HEK293 (cell line): ENCODE results near the gene KCNQ2.

Experiments used
- ZNF10 ChIP-seq: fragments of 450-650 bp; formaldehyde crosslinking; IDR thresholded peaks from 2 replicates; pipeline ENCODE4 v1.5.1; 2017; ENCODE audit warnings: missing biosample characterization, missing genetic modification characterization
- ZNF274 ChIP-seq, 2 experiments: fragments of 200-500 bp in 1 of 2; fragments of 450-650 bp in 1 of 2; sonication (Bioruptor generic) in 1 of 2; formaldehyde crosslinking in 1 of 2; IDR thresholded peaks; 2 replicates each; pipeline versions ENCODE4 v1.5.1 to v1.6.1; 2014 to 2016; ENCODE audit warnings: borderline replicate concordance in 1 of 2, inconsistent platforms in 1 of 2, low read length in 1 of 2, missing biosample characterization in 1 of 2, missing genetic modification characterization in 1 of 2
- ZNF529 ChIP-seq: fragments of 450-650 bp; formaldehyde crosslinking; IDR thresholded peaks from 2 replicates; pipeline ENCODE4 v1.5.1; 2017; ENCODE audit warnings: missing genetic modification characterization, missing biosample characterization; ENCODE audit not compliant: insufficient replicate concordance
- ZNF629 ChIP-seq: fragments of 450-650 bp; formaldehyde crosslinking; IDR thresholded peaks from 2 replicates; pipeline ENCODE4 v1.5.1; 2017; ENCODE audit warnings: missing biosample characterization, missing genetic modification characterization
- ZNF792 ChIP-seq: fragments of 450-650 bp; formaldehyde crosslinking; IDR thresholded peaks from 2 replicates; pipeline ENCODE4 v1.5.1; 2016; ENCODE audit warnings: missing biosample characterization, missing genetic modification characterization
- TF ChIP-seq, protein P1 (sequence below): fragments of 450-650 bp; formaldehyde crosslinking; IDR thresholded peaks from 2 replicates; pipeline ENCODE4 v1.5.1; 2016; ENCODE audit warnings: missing biosample characterization, missing genetic modification characterization
- TF ChIP-seq, protein P2 (sequence below): fragments of 450-650 bp; formaldehyde crosslinking; IDR thresholded peaks from 2 replicates; pipeline ENCODE4 v1.5.1; 2016; ENCODE audit warnings: missing biosample characterization, missing genetic modification characterization
- TF ChIP-seq, protein P3 (sequence below): fragments of 450-650 bp; formaldehyde crosslinking; IDR thresholded peaks from 2 replicates; pipeline ENCODE4 v1.5.1; 2016; ENCODE audit warnings: missing biosample characterization, missing genetic modification characterization

DNA sequence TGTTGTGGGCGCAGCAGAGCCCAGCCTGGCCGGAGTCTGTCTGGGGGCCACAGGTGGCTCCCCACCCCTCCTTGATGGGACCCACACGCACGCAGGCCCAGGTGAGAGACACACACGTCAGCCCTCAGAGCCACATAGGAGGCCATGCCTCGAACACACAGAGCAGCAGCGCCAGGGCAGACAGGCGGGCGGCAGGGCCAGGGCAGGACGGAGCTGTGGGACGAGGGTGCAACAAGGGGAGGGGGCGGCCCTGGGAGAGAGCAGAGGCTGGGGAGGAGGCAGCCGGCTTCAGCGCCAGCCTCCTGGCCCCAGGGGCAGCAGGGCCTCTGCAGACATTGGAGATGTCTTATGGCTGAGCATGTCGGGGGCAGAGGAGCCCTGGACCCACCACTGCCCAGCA is 42.5 kb downstream of the KCNQ2 start:
- no peak for TF ChIP-seq ZNF792 (tag by site-specific recombination)
- TF ChIP-seq, protein P1, sequence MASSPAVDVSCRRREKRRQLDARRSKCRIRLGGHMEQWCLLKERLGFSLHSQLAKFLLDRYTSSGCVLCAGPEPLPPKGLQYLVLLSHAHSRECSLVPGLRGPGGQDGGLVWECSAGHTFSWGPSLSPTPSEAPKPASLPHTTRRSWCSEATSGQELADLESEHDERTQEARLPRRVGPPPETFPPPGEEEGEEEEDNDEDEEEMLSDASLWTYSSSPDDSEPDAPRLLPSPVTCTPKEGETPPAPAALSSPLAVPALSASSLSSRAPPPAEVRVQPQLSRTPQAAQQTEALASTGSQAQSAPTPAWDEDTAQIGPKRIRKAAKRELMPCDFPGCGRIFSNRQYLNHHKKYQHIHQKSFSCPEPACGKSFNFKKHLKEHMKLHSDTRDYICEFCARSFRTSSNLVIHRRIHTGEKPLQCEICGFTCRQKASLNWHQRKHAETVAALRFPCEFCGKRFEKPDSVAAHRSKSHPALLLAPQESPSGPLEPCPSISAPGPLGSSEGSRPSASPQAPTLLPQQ (tag by site-specific recombination), result no peak
- TF ChIP-seq, protein P2, sequence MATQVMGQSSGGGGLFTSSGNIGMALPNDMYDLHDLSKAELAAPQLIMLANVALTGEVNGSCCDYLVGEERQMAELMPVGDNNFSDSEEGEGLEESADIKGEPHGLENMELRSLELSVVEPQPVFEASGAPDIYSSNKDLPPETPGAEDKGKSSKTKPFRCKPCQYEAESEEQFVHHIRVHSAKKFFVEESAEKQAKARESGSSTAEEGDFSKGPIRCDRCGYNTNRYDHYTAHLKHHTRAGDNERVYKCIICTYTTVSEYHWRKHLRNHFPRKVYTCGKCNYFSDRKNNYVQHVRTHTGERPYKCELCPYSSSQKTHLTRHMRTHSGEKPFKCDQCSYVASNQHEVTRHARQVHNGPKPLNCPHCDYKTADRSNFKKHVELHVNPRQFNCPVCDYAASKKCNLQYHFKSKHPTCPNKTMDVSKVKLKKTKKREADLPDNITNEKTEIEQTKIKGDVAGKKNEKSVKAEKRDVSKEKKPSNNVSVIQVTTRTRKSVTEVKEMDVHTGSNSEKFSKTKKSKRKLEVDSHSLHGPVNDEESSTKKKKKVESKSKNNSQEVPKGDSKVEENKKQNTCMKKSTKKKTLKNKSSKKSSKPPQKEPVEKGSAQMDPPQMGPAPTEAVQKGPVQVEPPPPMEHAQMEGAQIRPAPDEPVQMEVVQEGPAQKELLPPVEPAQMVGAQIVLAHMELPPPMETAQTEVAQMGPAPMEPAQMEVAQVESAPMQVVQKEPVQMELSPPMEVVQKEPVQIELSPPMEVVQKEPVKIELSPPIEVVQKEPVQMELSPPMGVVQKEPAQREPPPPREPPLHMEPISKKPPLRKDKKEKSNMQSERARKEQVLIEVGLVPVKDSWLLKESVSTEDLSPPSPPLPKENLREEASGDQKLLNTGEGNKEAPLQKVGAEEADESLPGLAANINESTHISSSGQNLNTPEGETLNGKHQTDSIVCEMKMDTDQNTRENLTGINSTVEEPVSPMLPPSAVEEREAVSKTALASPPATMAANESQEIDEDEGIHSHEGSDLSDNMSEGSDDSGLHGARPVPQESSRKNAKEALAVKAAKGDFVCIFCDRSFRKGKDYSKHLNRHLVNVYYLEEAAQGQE (tag by site-specific recombination), result no peak
- TF ChIP-seq ZNF274 (IDR thresholded peaks at IDR 0.05; ENCODE audit: low read length), result no peak
- TF ChIP-seq ZNF274 (tag by site-specific recombination; IDR thresholded peaks at IDR 0.05; ENCODE audit: borderline replicate concordance), result no peak
- TF ChIP-seq, protein P3, sequence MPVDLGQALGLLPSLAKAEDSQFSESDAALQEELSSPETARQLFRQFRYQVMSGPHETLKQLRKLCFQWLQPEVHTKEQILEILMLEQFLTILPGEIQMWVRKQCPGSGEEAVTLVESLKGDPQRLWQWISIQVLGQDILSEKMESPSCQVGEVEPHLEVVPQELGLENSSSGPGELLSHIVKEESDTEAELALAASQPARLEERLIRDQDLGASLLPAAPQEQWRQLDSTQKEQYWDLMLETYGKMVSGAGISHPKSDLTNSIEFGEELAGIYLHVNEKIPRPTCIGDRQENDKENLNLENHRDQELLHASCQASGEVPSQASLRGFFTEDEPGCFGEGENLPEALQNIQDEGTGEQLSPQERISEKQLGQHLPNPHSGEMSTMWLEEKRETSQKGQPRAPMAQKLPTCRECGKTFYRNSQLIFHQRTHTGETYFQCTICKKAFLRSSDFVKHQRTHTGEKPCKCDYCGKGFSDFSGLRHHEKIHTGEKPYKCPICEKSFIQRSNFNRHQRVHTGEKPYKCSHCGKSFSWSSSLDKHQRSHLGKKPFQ, result no peak
- TF ChIP-seq ZNF529 (tag by site-specific recombination), result no peak
- no peak for TF ChIP-seq ZNF629
- no peak for TF ChIP-seq ZNF10
